ENCODE data around the gene OR6N1. TPM values are rescaled to one million over a fixed set of nuclear protein-coding genes. Genes with fewer than 3 reads are reported as not detected.

OR6N1 gene
- polyA plus RNA-seq, 4 donors = not detected

- WGBS, 3 donors = 58 to 60% (median 58%) methylated on average over 2 of the region's 2 CpGs
- FAIRE-seq = no peak
- no peak overlapping the region for H3K4me3 ChIP-seq (ENCODE audit: low read depth in 1 of 3, low read length in 3 of 3)
- DNase-seq = no peak
- H3K4me1 ChIP-seq (ENCODE audit: control insufficient read depth in 3 of 3, insufficient read depth in 2 of 3, low read depth in 1 of 3, low read length in 2 of 3) = no peaks in the 10 kb centered on the region
- H3K27me3 ChIP-seq (ENCODE audit: control insufficient read depth in 3 of 3, insufficient read depth in 3 of 3, low read length in 3 of 3) = no peaks in the 10 kb centered on the region
- no peaks in the 10 kb centered on the region for H3K9me3 ChIP-seq (ENCODE audit: control insufficient read depth in 2 of 2, insufficient read depth in 1 of 2, low read depth in 1 of 2, low read length in 1 of 2)
- H3K36me3 ChIP-seq (ENCODE audit: control insufficient read depth in 3 of 3, insufficient read depth in 2 of 3, low read depth in 1 of 3, low read length in 3 of 3) = no peaks in the 10 kb centered on the region
- H3K27ac ChIP-seq (ENCODE audit: low read depth in 1 of 3, low read length in 2 of 3) = no peak overlapping the region
These were observed 40.3 kb upstream of the OR6N1 start for GRCh38 chr1:158812336-158812735.

GRCh38 chr1:158810311-158810710 is 38.3 kb upstream of the OR6N1 start:
- 67 to 77% (median 71%) methylated on average over 4 of the region's 4 CpGs for WGBS, 3 donors
- DNase-seq = no peak
- no peak for FAIRE-seq
- no peak overlapping the region for H3K27ac ChIP-seq (ENCODE audit: low read depth in 1 of 3, low read length in 2 of 3)
- no peaks in the 10 kb centered on the region for H3K4me1 ChIP-seq (ENCODE audit: control insufficient read depth in 3 of 3, insufficient read depth in 2 of 3, low read depth in 1 of 3, low read length in 2 of 3)
- H3K9me3 ChIP-seq (ENCODE audit: control insufficient read depth in 2 of 2, insufficient read depth in 1 of 2, low read depth in 1 of 2, low read length in 1 of 2) = no peaks in the 10 kb centered on the region
- H3K4me3 ChIP-seq (ENCODE audit: low read depth in 1 of 3, low read length in 3 of 3) = no peak overlapping the region
- H3K27me3 ChIP-seq (ENCODE audit: control insufficient read depth in 3 of 3, insufficient read depth in 3 of 3, low read length in 3 of 3) = no peaks in the 10 kb centered on the region
- no peaks in the 10 kb centered on the region for H3K36me3 ChIP-seq (ENCODE audit: control insufficient read depth in 3 of 3, insufficient read depth in 2 of 3, low read depth in 1 of 3, low read length in 3 of 3)

- Histone ChIP-seq H3K4me3 (ENCODE audit: low read depth in 1 of 3, low read length in 3 of 3) (no peak overlapping the region), H3K27ac (ENCODE audit: low read depth in 1 of 3, low read length in 2 of 3) (no peak overlapping the region), H3K4me1 (ENCODE audit: control insufficient read depth in 3 of 3, insufficient read depth in 2 of 3, low read depth in 1 of 3, low read length in 2 of 3) (no peaks in the 10 kb centered on the region), H3K36me3 (ENCODE audit: control insufficient read depth in 3 of 3, insufficient read depth in 2 of 3, low read depth in 1 of 3, low read length in 3 of 3) (no peaks in the 10 kb centered on the region), H3K9me3 (ENCODE audit: control insufficient read depth in 2 of 2, insufficient read depth in 1 of 2, low read depth in 1 of 2, low read length in 1 of 2) (no peaks in the 10 kb centered on the region), H3K27me3 (ENCODE audit: control insufficient read depth in 3 of 3, insufficient read depth in 3 of 3, low read length in 3 of 3) (no peaks in the 10 kb centered on the region)
- 86 to 94% (median 87%) methylated on average over 5 of the region's 5 CpGs for WGBS, 3 donors
- DNase-seq = no peak
- FAIRE-seq = no peak
These were observed 37.9 kb upstream of the OR6N1 start for GRCh38 chr1:158809862-158810261.

GRCh38 chr1:158809256-158809655 is 37.3 kb upstream of the OR6N1 start:
- FAIRE-seq (no peak), DNase-seq (no peak)
- H3K27me3 ChIP-seq (ENCODE audit: control insufficient read depth in 3 of 3, insufficient read depth in 3 of 3, low read length in 3 of 3) = no peaks in the 10 kb centered on the region
- H3K27ac ChIP-seq (ENCODE audit: low read depth in 1 of 3, low read length in 2 of 3) = no peak overlapping the region
- H3K4me1 ChIP-seq (ENCODE audit: control insufficient read depth in 3 of 3, insufficient read depth in 2 of 3, low read depth in 1 of 3, low read length in 2 of 3) = no peaks in the 10 kb centered on the region
- WGBS, 3 donors = 76 to 84% (median 82%) methylated on average over 3 of the region's 3 CpGs
- H3K4me3 ChIP-seq (ENCODE audit: low read depth in 1 of 3, low read length in 3 of 3) = no peak overlapping the region
- H3K36me3 ChIP-seq (ENCODE audit: control insufficient read depth in 3 of 3, insufficient read depth in 2 of 3, low read depth in 1 of 3, low read length in 3 of 3) = no peaks in the 10 kb centered on the region
- H3K9me3 ChIP-seq (ENCODE audit: control insufficient read depth in 2 of 2, insufficient read depth in 1 of 2, low read depth in 1 of 2, low read length in 1 of 2) = no peaks in the 10 kb centered on the region

GRCh38 chr1:158806916-158807536 is 35.0 kb upstream of the OR6N1 start:
- Histone ChIP-seq H3K27me3 (ENCODE audit: control insufficient read depth in 3 of 3, insufficient read depth in 3 of 3, low read length in 3 of 3) (no peaks in the 10 kb centered on the region), H3K9me3 (ENCODE audit: control insufficient read depth in 2 of 2, insufficient read depth in 1 of 2, low read depth in 1 of 2, low read length in 1 of 2) (no peaks in the 10 kb centered on the region), H3K27ac (ENCODE audit: low read depth in 1 of 3, low read length in 2 of 3) (no peak overlapping the region), H3K4me1 (ENCODE audit: control insufficient read depth in 3 of 3, insufficient read depth in 2 of 3, low read depth in 1 of 3, low read length in 2 of 3) (no peaks in the 10 kb centered on the region), H3K36me3 (ENCODE audit: control insufficient read depth in 3 of 3, insufficient read depth in 2 of 3, low read depth in 1 of 3, low read length in 3 of 3) (no peaks in the 10 kb centered on the region), H3K4me3 (ENCODE audit: low read depth in 1 of 3, low read length in 3 of 3) (no peak overlapping the region)
- FAIRE-seq (no peak), DNase-seq (no peak)
- 78 to 80% (median 79%) methylated on average over 6 of the region's 6 CpGs for WGBS, 3 donors

- no peaks in the 10 kb centered on the region for H3K27me3 ChIP-seq (ENCODE audit: control insufficient read depth in 3 of 3, insufficient read depth in 3 of 3, low read length in 3 of 3)
- no peaks in the 10 kb centered on the region for H3K4me1 ChIP-seq (ENCODE audit: control insufficient read depth in 3 of 3, insufficient read depth in 2 of 3, low read depth in 1 of 3, low read length in 2 of 3)
- WGBS, 3 donors = 71 to 83% (median 73%) methylated on average over 1 of the region's 1 CpG
- H3K36me3 ChIP-seq (ENCODE audit: control insufficient read depth in 3 of 3, insufficient read depth in 2 of 3, low read depth in 1 of 3, low read length in 3 of 3) = no peaks in the 10 kb centered on the region
- FAIRE-seq (no peak), DNase-seq (no peak)
- no peak overlapping the region for H3K27ac ChIP-seq (ENCODE audit: low read depth in 1 of 3, low read length in 2 of 3)
- H3K9me3 ChIP-seq (ENCODE audit: control insufficient read depth in 2 of 2, insufficient read depth in 1 of 2, low read depth in 1 of 2, low read length in 1 of 2) = no peaks in the 10 kb centered on the region
- no peak overlapping the region for H3K4me3 ChIP-seq (ENCODE audit: low read depth in 1 of 3, low read length in 3 of 3)
These were observed 31.7 kb upstream of the OR6N1 start for GRCh38 chr1:158803678-158804077.

- H3K27me3 ChIP-seq (ENCODE audit: control insufficient read depth in 3 of 3, insufficient read depth in 3 of 3, low read length in 3 of 3) = no peaks in the 10 kb centered on the region
- no peaks in the 10 kb centered on the region for H3K4me1 ChIP-seq (ENCODE audit: control insufficient read depth in 3 of 3, insufficient read depth in 2 of 3, low read depth in 1 of 3, low read length in 2 of 3)
- no peaks in the 10 kb centered on the region for H3K36me3 ChIP-seq (ENCODE audit: control insufficient read depth in 3 of 3, insufficient read depth in 2 of 3, low read depth in 1 of 3, low read length in 3 of 3)
- WGBS, 3 donors = 75 to 94% (median 85%) methylated on average over 1 of the region's 1 CpG
- no peak for DNase-seq
- H3K4me3 ChIP-seq (ENCODE audit: low read depth in 1 of 3, low read length in 3 of 3) = no peak overlapping the region
- H3K9me3 ChIP-seq (ENCODE audit: control insufficient read depth in 2 of 2, insufficient read depth in 1 of 2, low read depth in 1 of 2, low read length in 1 of 2) = no peaks in the 10 kb centered on the region
- no peak for FAIRE-seq
- no peak overlapping the region for H3K27ac ChIP-seq (ENCODE audit: low read depth in 1 of 3, low read length in 2 of 3)
These were observed 29.4 kb upstream of the OR6N1 start for GRCh38 chr1:158801396-158801795.

GRCh38 chr1:158800526-158800925 is 28.5 kb upstream of the OR6N1 start:
- no peak for DNase-seq
- Histone ChIP-seq H3K4me1 (ENCODE audit: control insufficient read depth in 3 of 3, insufficient read depth in 2 of 3, low read depth in 1 of 3, low read length in 2 of 3) (no peaks in the 10 kb centered on the region), H3K27me3 (ENCODE audit: control insufficient read depth in 3 of 3, insufficient read depth in 3 of 3, low read length in 3 of 3) (no peaks in the 10 kb centered on the region), H3K36me3 (ENCODE audit: control insufficient read depth in 3 of 3, insufficient read depth in 2 of 3, low read depth in 1 of 3, low read length in 3 of 3) (no peaks in the 10 kb centered on the region), H3K9me3 (ENCODE audit: control insufficient read depth in 2 of 2, insufficient read depth in 1 of 2, low read depth in 1 of 2, low read length in 1 of 2) (no peaks in the 10 kb centered on the region), H3K27ac (ENCODE audit: low read depth in 1 of 3, low read length in 2 of 3) (no peak overlapping the region), H3K4me3 (ENCODE audit: low read depth in 1 of 3, low read length in 3 of 3) (no peak overlapping the region)
- no peak for FAIRE-seq
- 80 to 88% (median 83%) methylated on average over 2 of the region's 2 CpGs for WGBS, 3 donors

- H3K9me3 ChIP-seq (ENCODE audit: control insufficient read depth in 2 of 2, insufficient read depth in 1 of 2, low read depth in 1 of 2, low read length in 1 of 2) = no peaks in the 10 kb centered on the region
- no peaks in the 10 kb centered on the region for H3K27me3 ChIP-seq (ENCODE audit: control insufficient read depth in 3 of 3, insufficient read depth in 3 of 3, low read length in 3 of 3)
- no peak for DNase-seq
- WGBS, 3 donors = 77 to 84% (median 80%) methylated on average over 4 of the region's 4 CpGs
- no peaks in the 10 kb centered on the region for H3K4me1 ChIP-seq (ENCODE audit: control insufficient read depth in 3 of 3, insufficient read depth in 2 of 3, low read depth in 1 of 3, low read length in 2 of 3)
- no peak overlapping the region for H3K4me3 ChIP-seq (ENCODE audit: low read depth in 1 of 3, low read length in 3 of 3)
- no peak for FAIRE-seq
- no peak overlapping the region for H3K27ac ChIP-seq (ENCODE audit: low read depth in 1 of 3, low read length in 2 of 3)
- no peaks in the 10 kb centered on the region for H3K36me3 ChIP-seq (ENCODE audit: control insufficient read depth in 3 of 3, insufficient read depth in 2 of 3, low read depth in 1 of 3, low read length in 3 of 3)
These were observed 27.7 kb upstream of the OR6N1 start for GRCh38 chr1:158799689-158800088.
